ENCODE results near the gene METTL23.
"Not testable (repeated sequence)": the region's sequence is repeated elsewhere in the genome, so short reads cannot be mapped to it uniquely, and the experiment has no call there.

METTL23 gene

DNA sequence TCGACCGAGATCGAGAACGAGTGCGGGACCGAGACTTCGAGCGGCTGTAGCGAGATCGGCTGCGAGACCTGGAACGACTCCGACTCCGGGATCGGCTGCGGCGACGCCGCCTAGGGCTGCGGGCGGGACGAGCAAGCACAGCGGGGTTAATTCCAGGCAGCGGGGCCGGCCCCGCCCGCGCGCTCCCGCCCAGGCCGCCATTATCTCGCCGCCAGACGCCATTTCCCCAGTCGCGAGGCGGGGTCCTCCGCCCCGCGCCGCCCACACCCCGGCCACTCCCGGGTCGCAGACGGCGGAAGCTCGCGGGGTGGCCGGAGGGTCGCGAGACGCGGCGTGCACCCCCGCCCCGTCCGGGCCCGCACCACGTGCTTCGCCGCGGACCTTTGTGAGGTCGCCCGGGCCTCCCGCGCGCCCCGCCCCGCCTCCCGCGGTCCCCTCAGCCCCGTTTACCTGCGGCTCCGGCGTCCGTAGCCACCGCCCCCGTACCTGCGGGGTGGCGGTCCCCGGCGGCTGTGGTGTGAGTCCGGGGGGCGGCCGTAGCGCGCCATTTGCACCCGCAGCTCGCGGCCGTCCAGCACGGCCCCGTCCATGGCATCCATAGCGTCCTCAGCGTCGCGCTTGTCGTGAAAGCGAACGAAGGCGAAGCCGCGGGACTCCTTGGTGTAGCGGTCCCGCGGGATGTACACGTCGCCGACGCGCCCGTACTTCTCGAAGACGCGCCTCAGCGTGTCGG, 9.9 kb downstream of the METTL23 start:
- DNase-seq = peak; percentile 67 to 69

DNA sequence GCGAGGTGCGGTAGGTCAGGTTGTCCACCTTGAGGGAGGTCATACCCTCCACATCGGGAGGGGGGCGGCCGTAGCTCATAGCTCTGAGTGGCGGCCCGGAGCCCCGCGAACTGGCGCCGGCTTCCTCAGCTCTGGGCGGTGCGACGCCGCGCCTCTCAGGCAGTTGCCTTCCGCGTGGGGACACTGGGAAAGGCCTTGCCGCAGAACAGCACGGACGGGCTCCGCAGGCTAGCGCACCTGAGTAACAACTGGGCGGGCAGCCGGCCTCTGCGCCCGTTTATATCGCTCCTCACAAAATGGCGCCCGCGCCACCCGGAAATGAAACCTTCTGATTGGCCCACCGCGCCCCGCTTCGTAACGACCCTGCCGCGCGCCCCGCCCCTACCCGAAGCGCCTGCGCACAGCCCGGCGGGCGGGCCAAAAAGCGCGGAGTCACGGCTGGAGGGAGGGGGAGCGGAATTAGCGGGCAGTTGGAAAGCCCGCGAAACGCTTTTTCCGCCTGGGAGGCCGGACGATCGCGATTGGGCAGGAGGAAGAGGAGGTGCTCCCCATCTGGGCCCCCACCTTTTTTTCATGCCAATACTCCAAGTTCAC, 10.5 kb downstream of the METTL23 start, which contains the start of gene SRSF2:
SRSF2 (minus strand) TSS at position 250 of the 594 bp plus-strand sequence; CDS start at position 79, 171 bp downstream.
- peak; percentile 97 to 98 for DNase-seq

DNA sequence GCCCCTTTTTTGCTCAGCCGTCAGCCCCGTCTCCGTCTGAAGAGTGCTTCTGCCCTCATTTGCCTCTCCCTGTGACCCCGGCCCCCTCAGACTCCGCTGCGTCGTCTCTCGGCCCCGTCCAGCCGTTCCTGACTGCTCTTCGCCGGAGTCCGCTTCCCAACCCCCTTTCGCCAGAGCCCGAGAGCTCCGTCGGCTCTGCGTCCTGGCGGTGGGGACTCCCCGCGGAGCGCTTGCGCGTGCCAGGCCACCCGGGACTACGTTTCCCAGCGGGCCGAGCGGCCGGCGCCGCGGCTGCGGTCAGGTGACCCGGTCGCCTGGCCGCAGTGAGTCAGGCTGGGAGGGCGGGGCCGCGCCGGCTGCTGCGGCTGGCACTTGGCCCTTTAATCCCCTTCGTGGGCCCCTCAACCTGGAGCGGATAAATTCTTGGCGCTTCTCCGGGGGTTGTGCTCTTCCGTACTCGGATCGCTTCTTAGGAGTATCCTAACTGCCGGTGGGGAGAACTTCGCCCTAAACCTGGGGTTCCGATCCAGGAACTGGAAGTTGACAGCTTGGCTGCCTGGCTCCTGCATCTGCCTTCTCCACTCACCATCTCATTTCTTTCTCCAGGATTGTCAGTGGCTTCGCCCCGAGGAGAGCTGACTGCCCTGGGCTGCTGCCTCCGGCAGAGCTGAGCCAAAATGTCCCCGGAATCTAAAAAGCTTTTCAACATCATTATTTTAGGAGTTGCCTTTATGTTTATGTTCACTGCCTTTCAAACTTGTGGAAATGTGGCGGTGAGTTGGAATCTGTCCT, 11.2 kb downstream of the METTL23 start, which contains the start of gene MFSD11:
MFSD11 (plus strand) TSS at position 444 of the 792 bp plus-strand sequence; CDS start at position 678, 234 bp downstream.
- peak; percentile 91 for DNase-seq

DNA sequence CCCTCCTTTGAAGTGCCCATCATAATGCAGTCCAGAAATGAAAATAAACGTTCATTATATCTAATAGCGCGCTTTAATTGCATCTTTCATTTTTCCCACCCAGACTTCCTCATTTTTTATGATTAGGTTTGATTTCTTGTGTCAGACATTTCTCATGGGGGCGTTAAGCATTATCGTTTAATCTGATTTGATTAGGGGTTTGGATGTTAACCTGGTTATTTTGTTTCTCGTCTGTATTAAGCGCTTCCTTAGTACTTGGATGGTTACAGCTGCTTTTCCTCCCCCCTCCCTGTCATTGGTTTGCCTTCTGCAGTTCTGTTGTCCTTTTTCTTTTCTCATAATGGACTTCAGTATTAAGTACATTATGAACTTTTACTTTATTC, 11.8 kb downstream of the METTL23 start:
- DNase-seq = no peak

DNA sequence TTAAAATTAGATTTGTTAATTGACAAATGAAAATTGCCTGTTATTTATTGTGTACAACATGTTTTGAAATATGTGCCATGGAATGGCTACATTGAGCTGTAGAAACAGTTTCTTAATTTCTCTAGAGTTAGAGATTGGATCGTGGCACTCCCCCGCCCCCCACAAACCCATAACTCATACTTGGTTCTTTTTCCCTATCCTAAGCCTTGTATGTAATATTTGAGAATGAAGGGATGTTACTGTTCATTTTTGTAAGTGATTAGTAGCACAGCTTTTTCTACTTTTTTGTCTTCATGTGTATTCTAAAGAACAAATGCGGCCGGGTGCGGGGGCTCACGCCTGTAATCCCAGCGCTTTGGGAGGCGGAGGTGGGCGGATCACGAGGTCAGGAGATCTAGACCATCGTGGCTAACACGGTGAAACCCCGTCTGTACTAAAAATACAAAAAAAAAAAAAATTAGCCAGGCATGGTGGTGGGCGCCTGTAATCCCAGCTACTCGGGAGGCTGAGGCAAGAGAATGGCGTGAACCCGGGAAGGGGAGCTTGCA, 13.0 kb downstream of the METTL23 start:
- not testable (repeated sequence) for DNase-seq

DNA sequence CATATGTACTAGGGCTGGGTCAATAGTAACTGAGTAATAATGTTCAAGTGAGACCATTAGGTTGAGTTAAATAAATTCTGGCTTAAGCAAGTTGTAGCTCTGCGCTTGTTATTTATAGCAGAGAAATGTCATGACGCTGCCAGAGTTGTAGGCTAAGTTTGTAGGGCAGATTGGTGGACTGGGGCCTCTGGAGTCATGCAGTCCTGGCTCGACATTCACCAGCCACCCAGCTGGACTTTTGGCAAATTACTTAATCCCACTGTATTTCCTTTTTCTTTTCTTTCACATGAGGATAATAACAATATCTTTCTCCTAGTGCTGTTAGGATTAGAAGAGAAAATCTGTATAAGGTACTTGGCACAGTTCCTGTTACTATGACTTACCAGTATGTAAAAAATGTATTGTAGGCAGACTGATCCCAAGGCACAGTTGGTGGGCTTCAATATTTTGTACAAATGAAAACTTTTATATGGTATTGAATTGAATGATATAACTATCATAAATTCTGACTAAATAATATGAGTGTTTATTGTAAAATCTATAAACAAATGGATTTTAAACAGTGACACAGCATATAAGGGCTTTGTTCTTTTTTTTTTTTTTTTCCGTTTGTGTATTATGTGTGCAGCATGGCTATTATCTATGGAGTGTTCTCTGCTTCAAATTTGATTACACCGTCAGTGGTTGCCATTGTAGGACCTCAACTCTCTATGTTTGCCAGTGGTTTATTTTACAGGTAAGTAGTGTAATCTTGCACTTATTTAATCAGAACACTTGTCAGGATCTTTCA, 13.9 kb downstream of the METTL23 start:
- DNase-seq = no peak

DNA sequence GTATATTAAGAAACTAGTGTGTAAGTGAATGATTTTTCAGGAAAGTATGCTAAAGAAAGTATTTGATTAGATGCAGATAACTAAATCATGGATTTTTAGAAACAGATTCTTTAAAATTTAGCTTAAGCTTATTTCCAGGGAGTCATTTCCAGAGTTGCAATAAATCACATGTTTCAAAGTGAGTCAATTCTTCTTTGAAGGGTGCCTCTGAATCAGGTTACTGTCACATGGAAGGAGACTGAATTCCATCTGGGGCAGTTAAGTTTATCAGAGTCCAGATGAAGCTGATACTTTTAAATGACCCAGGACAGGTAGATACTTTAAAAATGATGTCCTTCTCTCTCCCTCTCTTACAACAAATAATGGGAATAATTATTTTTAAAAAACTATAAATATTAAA, 16.3 kb downstream of the METTL23 start:
- DNase-seq = no peak

DNA sequence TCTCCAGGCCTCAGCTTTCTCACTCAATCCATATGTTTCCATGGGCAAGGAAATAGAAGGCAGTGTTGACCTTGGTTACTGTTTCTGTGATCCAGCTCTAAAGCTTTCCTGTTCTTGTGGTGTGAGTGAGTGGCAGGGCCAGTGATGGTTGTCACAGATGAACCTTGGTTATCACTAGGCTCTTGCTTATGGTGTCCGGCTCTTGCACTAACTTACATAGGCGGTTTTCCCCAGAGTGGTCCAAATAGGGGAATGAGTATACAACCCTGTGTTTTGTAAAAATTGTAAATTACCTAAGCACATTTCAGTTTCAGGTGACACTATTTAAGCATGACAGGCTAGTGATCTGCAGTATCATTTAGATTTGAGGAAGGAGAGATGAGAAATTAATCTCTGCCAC, 18.1 kb downstream of the METTL23 start:
- DNase-seq = no peak

- not testable (repeated sequence) for DNase-seq
Measured at GRCh38 chr17:76745785-76746184, 19.1 kb downstream of the METTL23 start.

GRCh38 chr17:76747716-76748363, 21.2 kb downstream of the METTL23 start:
- no peak for DNase-seq

DNA sequence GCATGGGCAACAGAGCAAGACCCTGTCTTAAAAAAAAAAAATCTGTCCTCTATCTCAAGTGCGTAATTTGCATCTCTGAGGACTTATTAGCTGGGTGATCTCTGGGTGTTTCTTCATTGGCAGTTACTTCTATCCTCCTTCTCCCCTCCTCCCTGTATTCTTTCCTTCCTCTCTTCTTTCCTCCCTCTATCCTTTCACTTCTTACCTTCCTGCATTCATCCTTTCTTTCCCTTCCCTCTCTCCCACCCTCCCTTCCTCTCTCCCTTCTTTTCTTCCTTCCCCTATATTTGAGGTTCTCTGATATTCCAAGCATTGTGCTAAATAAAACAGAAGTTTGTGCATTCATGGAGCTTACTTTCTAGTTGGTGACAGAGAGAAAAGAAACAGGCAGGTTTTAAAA, 22.0 kb downstream of the METTL23 start:
- DNase-seq = no peak

GRCh38 chr17:76751416-76751993, 24.9 kb downstream of the METTL23 start:
- DNase-seq = no peak

GRCh38 chr17:76752006-76752405, 25.4 kb downstream of the METTL23 start:
- DNase-seq = no peak

DNA sequence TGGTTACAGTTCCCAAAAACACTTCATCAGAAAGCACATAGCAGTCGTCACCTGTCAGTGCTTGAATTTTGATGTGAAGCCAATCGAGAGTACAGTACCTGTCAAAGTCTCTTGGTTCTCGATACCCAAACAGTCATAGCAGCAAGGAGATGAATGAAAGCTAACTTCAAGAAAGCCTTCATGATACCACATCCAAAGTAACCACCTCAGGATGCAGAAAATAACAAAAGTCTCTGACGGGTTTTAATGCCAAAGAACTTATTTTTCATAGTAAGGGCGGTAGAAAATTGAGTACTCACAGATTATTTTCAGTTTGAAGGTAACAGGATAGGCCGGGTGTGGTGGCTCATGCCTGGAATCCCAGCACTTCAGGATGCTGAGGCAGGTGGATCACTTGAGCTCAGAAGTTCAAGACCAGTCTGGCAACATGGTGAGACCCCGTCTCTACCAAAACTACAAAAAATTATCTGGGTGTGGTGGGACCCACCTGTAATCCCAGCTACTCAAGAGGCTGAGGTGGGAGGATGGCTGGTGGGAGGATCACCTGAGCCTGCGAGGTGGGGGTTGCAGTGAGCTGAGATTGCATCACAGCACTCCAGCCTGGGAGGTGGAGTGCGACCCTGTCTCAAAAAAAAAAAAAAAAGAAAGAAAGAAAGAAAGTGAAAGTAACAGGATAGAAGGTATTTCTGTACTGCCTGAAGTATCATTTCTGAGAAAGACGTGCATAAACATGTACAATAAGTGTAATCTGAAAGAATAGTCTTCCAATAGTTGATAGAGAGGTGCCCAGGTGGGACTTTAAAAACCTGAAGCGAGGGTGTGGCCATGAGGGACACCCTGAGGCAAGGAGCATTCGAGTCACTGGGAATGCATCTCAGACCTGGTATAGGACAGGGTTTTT, 26.7 kb downstream of the METTL23 start:
- DNase-seq = peak in 1 of 2 experiments; percentile 40

GRCh38 chr17:76755285-76755684, 28.6 kb downstream of the METTL23 start:
- DNase-seq = no peak

GRCh38 chr17:76757256-76757655, 30.6 kb downstream of the METTL23 start:
- no peak for DNase-seq

- no peak for DNase-seq
Measured at GRCh38 chr17:76758570-76758969, 31.9 kb downstream of the METTL23 start.

GRCh38 chr17:76772842-76773525, 46.3 kb downstream of the METTL23 start:
- DNase-seq = peak; percentile 33 to 70

DNA sequence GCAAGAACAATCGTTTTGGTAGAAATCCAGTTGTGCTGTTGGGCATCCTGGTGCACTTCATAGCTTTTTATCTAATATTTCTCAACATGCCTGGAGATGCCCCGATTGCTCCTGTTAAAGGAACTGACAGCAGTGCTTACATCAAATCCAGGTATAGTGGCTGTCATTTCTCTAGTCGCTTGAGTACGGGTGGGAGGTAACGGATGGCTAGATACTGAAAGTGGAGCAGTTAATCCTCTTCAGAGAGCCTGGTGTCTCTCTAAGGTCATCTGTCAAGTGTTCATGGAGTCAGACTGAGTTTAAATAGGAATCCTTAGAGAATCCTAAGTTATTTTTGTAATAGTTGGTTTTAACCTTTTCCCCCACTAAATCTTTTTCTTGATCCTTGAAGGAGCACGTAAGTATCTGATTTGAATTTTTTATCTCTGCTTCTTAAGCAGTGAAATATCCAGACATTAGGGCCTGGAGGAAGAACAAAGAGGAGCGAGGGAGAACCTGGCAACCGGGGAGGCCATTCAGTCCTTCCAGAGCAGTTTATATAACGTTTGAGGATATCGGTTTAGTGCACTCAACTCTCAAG, 48.5 kb downstream of the METTL23 start:
- no peak for DNase-seq
